DOHH2 (cell line): Measurements from ENCODE around the gene RESP18.

Source experiments
- H3F3A ChIP-seq: fragments of 200-600 bp; sonication (generic), shearing (Covaris generic); 2 replicates; pipeline ENCODE4 v1.6.0; 2016; ENCODE audit warnings: antibody characterized with exemption, mild to moderate bottlenecking; ENCODE audit not compliant: control insufficient read depth, insufficient read depth
- H3K27ac ChIP-seq: fragments of 200-600 bp; sonication (generic); 2 replicates; pipeline ENCODE4 v1.5.1; 2014; ENCODE audit warnings: low read depth, mild to moderate bottlenecking, low read length, moderate library complexity
- H3K27me3 ChIP-seq: fragments of 200-600 bp; sonication (generic); 2 replicates; pipeline ENCODE4 v1.6.1; 2014; ENCODE audit warnings: mild to moderate bottlenecking, low read length, mixed read lengths; ENCODE audit not compliant: control insufficient read depth
- H3K36me3 ChIP-seq: fragments of 200-600 bp; sonication (generic); 2 replicates; pipeline ENCODE4 v1.6.1; 2014; ENCODE audit warnings: mild to moderate bottlenecking, low read length, moderate library complexity, mixed read lengths; ENCODE audit not compliant: control insufficient read depth
- H3K4me1 ChIP-seq: fragments of 200-600 bp; sonication (generic); 2 replicates; pipeline ENCODE4 v1.6.1; 2014; ENCODE audit warnings: mild to moderate bottlenecking, low read length, mixed read lengths; ENCODE audit not compliant: control insufficient read depth
- H3K4me2 ChIP-seq: fragments of 200-600 bp; sonication (generic); 2 replicates; pipeline ENCODE4 v1.6.0; 2014; ENCODE audit warnings: mild to moderate bottlenecking, low read length, moderate library complexity
- H3K4me3 ChIP-seq: fragments of 200-600 bp; sonication (generic); 2 replicates; pipeline ENCODE4 v1.5.1; 2014; ENCODE audit warnings: mild to moderate bottlenecking, low read length, mixed read lengths
- H3K79me2 ChIP-seq: fragments of 200-600 bp; sonication (generic); 2 replicates; pipeline ENCODE4 v1.6.1; 2014; ENCODE audit warnings: mild to moderate bottlenecking, low read length, mixed read lengths; ENCODE audit not compliant: control insufficient read depth
- H3K9me2 ChIP-seq: fragments of 200-600 bp; sonication (generic); replicated peaks from 2 replicates; pipeline ENCODE4 v1.6.1; 2014; ENCODE audit warnings: mild to moderate bottlenecking, low read length, mixed read lengths; ENCODE audit not compliant: control insufficient read depth
- H3K9me3 ChIP-seq: fragments of 200-600 bp; sonication (generic); 2 replicates; pipeline ENCODE4 v1.6.1; 2014; ENCODE audit warnings: antibody characterized with exemption, low read length, mixed read lengths; ENCODE audit not compliant: control insufficient read depth, insufficient read depth
- H4K20me1 ChIP-seq: fragments of 200-600 bp; sonication (generic); 2 replicates; pipeline ENCODE4 v1.6.0; 2014; ENCODE audit warnings: low read depth, mild to moderate bottlenecking, antibody characterized with exemption, low read length, moderate library complexity; ENCODE audit not compliant: control insufficient read depth, insufficient read depth
- EZH2phosphoT487 ChIP-seq: fragments of 200-600 bp; sonication (generic); IDR thresholded peaks from 2 replicates; pipeline ENCODE4 v1.6.1; 2017; ENCODE audit warnings: borderline replicate concordance, mild to moderate bottlenecking, antibody characterized with exemption, low read length, moderate library complexity, mixed read lengths
- TF ChIP-seq, protein P1 (sequence below): fragments of 200-600 bp; sonication (generic); IDR thresholded peaks from one replicate; pipeline ENCODE4 v1.5.1; 2014; ENCODE audit warnings: antibody characterized with exemption, mild to moderate bottlenecking, low read depth, low read length; ENCODE audit not compliant: poor library complexity, severe bottlenecking

The RESP18 gene

DNA sequence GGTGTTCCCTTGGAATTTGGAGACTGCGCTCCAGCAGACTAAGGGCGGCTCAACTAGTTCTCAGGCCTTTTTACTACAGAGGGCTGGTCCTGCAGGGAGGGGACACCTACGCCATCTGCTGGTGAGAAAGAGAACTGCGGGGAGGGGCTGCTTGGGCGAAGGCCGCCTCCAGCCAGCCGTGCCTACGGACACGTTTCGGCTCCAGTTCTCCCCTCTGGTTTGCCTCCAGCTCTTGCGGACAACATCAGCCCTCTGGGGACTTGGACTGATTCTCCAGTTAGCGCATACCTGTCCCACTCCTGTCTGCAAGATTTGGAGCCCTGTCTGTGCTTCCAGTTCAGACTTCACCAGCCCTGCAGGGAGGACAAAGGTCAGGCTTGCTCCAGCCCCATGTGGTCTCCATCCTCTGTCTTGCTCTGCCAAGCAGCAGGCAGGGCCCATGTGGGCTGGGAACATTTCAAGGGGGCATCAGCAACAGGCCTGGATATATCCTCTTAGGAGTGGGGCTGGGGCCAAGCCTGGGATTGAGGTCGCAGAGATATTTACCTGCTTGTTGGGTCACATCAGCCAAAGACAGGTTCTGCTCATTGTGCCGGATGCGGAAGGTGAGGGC is 33.7 kb downstream of the RESP18 start:
- Histone ChIP-seq H3K27me3 (peaks cover 49% of the 10 kb centered on the region), H3K79me2 (no peaks in the 10 kb centered on the region), H3K4me3 (no peak overlapping the region), H3K4me2 (peak overlapping the region; percentile 29; the same call in 1 of the 2 replicates), H3F3A (peaks cover 2% of the 10 kb centered on the region; the same call in 1 of the 2 replicates), H3K4me1 (peaks cover 19% of the 10 kb centered on the region), H3K9me3 (no peaks in the 10 kb centered on the region), H3K9me2 (no peaks in the 10 kb centered on the region), H4K20me1 (no peaks in the 10 kb centered on the region), H3K27ac (no peak overlapping the region), H3K36me3 (no peaks in the 10 kb centered on the region)
- TF ChIP-seq EZH2phosphoT487: no peak
- TF ChIP-seq, protein P1, sequence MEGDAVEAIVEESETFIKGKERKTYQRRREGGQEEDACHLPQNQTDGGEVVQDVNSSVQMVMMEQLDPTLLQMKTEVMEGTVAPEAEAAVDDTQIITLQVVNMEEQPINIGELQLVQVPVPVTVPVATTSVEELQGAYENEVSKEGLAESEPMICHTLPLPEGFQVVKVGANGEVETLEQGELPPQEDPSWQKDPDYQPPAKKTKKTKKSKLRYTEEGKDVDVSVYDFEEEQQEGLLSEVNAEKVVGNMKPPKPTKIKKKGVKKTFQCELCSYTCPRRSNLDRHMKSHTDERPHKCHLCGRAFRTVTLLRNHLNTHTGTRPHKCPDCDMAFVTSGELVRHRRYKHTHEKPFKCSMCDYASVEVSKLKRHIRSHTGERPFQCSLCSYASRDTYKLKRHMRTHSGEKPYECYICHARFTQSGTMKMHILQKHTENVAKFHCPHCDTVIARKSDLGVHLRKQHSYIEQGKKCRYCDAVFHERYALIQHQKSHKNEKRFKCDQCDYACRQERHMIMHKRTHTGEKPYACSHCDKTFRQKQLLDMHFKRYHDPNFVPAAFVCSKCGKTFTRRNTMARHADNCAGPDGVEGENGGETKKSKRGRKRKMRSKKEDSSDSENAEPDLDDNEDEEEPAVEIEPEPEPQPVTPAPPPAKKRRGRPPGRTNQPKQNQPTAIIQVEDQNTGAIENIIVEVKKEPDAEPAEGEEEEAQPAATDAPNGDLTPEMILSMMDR: peak; percentile 90

DNA sequence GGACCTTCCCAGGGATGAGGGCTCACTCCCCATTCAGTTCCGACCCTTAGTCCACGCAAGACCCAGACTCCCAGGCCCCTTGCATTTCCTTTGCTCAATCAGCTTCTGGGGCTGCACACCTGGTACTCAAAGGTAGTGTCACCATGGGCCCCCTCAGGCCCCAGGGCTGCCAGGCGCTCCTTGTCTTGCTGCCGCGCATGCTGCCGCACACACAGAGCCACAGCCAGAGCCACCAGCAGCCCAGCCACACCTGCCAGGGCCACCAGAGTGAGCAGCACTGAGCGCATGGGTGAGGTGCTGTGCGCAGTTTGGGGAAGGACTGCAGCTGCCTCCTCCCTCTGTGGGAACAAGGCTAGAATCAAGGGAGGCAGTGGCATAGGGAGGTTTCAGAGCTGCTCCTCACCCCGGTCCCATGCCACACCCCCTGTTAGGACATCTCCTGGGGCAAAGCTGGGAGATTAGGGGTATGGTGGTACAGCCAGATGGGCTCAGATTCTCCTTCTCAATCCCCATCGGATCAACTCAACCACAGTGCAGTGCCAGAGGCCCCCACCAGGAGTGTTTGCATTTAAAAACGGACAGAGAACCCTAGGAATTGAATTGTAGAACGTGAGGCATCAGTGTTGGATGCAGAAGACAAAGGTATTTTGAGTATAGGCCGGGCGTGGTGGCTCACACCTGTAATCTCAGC is 34.6 kb downstream of the RESP18 start:
- Histone ChIP-seq H3K4me1 (peaks cover 22% of the 10 kb centered on the region), H3K9me2 (no peaks in the 10 kb centered on the region), H3K9me3 (no peaks in the 10 kb centered on the region), H3K4me3 (no peak overlapping the region), H3K27ac (no peak overlapping the region), H3K36me3 (no peaks in the 10 kb centered on the region), H3K4me2 (no peak overlapping the region), H3F3A (peaks cover 2% of the 10 kb centered on the region; the same call in 1 of the 2 replicates), H3K79me2 (no peaks in the 10 kb centered on the region), H4K20me1 (no peaks in the 10 kb centered on the region), H3K27me3 (peaks cover 39% of the 10 kb centered on the region)
- TF ChIP-seq, protein P1: no peak
- TF ChIP-seq EZH2phosphoT487: no peak

DNA sequence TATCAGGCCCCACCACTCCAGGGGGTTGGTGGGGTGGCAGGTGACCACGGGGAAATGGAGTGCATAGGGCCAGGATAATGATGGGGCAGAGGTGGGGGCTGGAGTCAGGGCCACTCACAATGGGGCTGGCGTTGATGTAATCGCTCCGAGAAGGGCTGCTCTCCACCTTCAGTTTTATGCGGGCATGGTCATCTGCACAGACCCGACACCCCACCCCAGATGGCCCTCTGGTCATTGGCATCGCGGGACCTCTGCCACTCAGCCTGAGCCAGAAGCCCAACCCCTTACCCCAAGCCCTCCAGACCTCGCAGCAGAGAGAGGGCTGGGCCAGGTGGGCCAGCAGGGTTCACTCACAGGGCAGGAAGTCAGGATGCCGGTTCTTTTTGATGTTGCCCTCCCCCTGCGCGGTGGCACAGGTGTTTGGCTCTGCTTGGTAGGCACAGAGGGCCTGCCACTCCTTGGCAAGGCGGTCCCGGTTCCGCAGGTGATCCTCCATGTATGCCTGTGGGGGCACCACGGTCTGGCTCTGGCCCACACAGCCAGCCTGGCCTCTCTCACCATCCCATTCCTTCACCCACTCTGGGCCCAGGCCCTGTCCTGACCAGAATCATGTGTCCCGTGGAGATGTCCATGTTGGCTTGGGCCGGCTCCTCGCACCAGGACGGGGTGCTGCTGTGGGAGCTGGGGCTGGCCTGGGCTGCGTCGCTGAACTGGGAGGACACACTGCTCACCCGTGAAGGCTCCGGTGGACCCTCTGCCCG is 35.7 kb downstream of the RESP18 start:
- Histone ChIP-seq H3K36me3 (no peaks in the 10 kb centered on the region), H3K4me2 (no peak overlapping the region)

More for the DNA sequence above, 35.7 kb downstream of the RESP18 start:
- Histone ChIP-seq H3K4me1 (peaks cover 22% of the 10 kb centered on the region), H3K27me3 (peaks cover 30% of the 10 kb centered on the region), H3K79me2 (no peaks in the 10 kb centered on the region), H3K9me2 (no peaks in the 10 kb centered on the region), H3K9me3 (no peaks in the 10 kb centered on the region), H4K20me1 (no peaks in the 10 kb centered on the region), H3F3A (peaks cover 2% of the 10 kb centered on the region; the same call in 1 of the 2 replicates), H3K27ac (no peak overlapping the region), H3K4me3 (no peak overlapping the region)
- TF ChIP-seq, protein P1: no peak
- TF ChIP-seq EZH2phosphoT487: no peak
